GM15510 (cell line): ENCODE results near the gene KSR2.

Experiments
- POLR2A ChIP-seq: IDR thresholded peaks from 3 replicates; pipeline ENCODE4 v1.6.1; 2011; ENCODE audit warnings: borderline replicate concordance; ENCODE audit not compliant: insufficient read length; ENCODE audit errors: extremely low read depth

Gene KSR2

DNA sequence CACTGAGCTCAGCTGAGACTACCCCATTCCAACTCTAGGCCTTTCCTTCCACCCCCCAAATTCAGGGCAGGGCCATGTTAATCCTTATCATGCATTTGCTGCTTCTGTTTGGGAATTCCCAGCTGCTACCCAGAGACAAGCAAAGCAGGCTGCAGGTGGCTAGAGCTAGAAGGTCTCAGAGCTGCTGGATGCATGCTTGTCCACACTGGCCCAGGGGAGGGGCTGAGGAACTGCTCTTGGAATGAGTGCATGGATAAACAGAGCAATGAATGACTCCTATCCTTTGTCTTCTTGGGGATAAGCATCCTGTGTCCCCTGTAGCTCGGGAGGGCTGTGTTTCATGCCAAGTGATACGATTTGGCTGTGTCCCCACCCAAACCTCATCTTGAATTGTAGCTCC, 470.5 kb downstream of the KSR2 start:
- no peak for TF ChIP-seq POLR2A

DNA sequence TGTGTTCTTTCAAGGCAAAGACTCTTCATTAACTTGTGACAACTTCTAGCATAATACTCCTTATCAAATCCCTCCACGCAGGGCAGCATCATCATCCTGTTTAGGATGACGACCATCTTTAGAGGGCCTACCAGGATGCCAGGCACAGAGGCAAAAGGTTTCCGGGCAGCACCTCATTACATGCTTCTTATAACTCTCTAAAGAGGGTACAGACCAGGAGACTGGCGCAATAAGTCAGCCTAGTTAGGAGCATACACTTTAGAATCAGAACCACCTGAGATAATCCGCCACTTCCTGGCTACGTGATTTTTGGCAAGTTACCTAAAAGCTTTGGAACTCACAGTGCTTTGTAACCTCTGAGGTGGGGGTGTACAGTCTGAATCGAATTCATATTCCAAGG, 471.4 kb downstream of the KSR2 start:
- no peak for TF ChIP-seq POLR2A

DNA sequence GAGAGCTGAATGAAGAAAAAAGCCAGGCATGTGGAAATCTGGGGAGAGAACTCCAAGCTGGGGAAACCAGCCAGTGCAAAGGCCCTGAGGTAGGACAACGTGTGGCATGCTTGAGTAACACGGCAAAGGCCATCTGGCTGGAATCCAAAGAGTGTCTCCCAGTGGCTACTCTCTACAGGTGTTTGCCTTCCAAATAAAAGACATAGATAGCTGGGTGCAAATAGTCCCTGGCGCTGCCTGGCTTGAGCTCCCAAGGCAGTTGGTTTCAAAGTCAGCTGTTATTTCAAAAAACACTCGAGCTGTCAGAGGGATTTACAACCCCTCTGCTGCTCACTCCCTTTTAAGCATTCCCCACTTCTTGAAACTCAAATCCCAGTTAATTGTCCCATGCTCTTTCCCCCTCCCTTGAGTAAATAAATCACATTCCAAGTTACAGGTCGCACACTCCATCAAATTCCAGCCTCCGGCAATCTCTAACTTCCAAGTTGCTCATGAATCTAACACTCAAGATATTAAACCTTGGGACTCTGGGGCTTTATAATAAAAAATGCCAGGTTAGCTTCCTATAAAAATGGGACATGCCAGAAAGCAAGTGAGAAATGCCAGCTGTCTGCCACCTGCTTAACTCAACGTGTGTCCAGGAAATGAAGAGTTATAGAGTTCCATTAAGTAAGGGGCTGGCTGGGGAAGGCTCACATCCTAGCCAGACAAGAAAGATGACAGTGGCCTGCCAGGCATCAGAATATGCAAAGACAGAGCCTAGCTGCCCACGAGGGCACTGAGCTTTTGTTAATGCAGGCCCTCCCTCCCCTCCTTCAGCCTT, 473.7 kb downstream of the KSR2 start:
- TF ChIP-seq POLR2A, result no peak

DNA sequence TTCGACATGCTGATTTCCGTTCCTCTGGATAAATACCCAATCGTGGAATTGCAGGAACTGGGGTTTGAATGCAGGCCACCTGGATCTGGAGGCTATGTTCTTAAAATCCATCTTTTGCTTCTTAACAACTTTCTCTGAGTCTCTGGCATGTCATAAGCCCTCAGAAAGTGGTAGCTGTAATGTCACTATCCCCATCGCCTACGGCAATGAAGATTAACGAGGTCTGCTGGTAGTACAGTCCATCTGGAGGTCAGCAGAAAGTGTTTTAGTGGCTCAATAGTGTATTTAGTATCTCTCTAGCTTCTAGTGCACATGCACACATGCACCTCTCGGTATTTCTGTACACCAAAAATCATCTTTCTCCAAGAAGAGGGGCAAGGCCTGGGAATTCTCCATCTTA, 477.1 kb downstream of the KSR2 start:
- TF ChIP-seq POLR2A, result no peak

DNA sequence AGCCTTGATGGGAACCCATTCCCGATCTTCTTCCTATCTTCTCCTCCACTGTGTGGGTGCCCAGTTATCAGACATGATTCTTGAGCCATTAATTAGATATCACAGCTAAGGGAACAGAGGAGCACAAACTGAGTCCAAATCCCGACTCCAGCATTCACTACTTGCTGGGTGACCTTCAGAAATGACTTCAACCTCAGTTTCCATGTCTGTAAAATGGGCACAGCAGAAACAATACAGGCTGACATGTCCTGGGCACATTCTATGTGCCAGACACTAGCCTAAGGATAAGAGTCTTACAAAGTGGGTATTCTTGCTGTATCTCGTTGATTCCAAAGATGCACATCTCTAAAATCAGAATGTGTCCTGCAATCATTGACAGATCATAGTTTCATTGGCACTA, 478.7 kb downstream of the KSR2 start:
- no peak for TF ChIP-seq POLR2A

- no peak for TF ChIP-seq POLR2A
Observed at GRCh38 chr12:117489671-117490070, 479.1 kb downstream of the KSR2 start.

DNA sequence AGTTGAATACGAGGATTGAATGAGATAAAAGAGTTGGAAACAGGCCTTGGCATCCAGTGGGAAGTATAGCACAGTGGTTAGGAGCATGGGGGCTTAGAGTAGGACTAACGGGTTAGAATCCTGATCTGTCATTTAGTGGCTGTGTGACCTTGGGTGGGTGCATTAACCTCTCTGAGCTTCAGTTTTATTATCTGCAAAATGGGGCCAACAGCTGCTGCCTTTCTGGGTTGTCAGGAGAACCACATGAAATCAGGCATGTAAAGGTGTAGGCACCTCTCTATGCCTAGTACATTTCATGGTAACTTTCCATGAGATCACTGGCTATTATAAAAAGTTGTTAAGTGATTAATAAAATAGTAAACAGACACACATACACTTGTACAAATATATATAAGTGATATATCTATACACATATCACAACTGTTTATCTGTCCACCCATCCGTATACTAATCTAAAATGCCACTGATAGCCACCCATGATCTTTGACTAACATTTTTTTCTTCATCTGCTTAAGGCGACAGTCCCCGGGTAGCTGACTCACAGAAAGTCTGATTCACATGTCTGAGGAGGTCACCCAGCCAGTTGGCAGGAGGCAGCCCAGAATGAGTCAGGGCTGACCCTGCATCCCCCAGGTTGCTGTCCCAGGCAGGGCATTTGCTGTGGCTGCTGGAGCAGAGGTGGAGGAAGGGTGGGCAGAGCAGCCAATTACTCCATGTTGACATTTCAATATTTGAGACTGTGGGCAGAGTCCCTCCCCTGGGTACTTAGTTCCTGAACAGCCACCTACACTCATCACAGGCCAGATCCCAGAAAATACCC, 481.7 kb downstream of the KSR2 start:
- TF ChIP-seq POLR2A, result no peak

DNA sequence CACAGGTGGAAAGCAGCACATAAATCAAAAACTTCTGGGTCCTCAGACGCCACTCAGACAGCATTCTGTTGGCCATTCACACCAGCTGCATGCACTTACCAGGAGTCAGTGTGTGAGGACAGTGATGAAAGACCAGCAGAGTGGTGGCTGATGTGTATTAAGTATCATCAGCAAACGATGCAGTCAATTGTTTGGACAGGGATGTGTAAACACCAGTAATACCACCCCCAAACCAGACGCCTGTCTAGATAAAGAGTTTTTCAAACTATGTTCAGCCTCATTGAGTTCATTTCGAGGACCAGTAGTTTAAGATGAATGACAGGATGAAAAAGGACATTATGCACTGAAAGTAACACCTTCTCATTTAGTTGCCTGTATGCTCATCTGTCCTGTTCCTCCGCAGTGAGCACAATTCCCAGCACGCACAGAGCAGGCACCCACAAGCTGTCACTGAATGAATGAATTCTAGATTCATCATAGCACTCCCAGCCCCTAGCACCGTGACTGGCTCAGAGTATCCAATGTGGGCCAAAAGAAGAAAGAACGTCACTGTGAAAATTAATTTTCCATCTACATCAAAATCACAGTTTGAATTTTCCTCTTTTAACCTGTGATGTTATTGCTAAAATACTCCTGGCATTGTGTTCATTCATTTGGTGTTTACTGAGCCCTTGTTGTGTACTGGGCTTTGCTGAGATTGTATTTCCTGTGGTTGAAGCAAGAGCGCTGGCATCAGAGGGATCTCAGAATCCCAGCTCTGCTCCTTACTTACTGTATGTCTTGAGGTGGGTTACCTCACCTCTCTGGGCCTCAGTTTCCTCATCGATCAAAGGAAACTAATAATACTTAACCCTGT, 482.6 kb downstream of the KSR2 start:
- TF ChIP-seq POLR2A, result no peak

DNA sequence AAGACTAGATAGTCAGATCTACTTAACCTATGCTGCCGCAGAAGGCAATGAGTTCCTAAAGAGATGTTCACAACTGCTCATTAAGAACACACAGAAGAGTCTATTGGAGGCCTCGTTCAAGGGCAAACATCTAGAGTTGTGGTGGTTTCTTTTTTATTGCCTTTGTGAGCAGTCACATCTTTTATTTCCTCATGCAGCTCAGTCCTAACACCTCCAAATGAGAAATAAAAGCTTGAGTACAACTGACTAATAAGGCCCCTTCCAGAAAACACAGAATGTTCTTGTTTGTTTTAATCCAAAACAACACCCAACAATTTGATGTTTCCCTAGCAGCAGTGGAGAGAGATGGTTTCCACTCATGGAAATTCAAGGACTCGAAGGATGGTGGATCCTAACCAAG, 483.9 kb downstream of the KSR2 start:
- TF ChIP-seq POLR2A, result no peak

- TF ChIP-seq POLR2A, result no peak
Observed at GRCh38 chr12:117483501-117483900, 485.3 kb downstream of the KSR2 start.

GRCh38 chr12:117481470-117481869, 487.3 kb downstream of the KSR2 start:
- TF ChIP-seq POLR2A, result no peak

GRCh38 chr12:117476341-117476740, 492.4 kb downstream of the KSR2 start:
- no peak for TF ChIP-seq POLR2A

DNA sequence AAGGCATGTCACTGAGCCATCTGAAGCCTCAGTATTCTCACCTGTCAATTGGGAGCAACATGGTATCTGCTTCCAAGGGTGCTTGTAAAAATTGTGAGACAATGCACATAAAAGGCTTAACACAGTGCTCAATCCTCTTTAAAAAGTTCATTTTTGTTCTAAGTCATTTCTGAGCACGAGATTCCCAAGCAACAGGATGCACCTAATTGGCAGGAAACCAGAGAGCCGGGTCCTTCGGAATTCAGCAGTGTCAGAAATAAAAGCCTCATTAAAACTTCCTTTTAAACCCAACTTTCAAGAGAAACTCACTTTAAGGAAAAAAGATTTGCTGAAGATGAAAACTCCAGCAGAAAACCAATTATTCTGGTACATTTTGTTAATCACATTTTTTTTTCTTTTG, 494.9 kb downstream of the KSR2 start:
- no peak for TF ChIP-seq POLR2A

DNA sequence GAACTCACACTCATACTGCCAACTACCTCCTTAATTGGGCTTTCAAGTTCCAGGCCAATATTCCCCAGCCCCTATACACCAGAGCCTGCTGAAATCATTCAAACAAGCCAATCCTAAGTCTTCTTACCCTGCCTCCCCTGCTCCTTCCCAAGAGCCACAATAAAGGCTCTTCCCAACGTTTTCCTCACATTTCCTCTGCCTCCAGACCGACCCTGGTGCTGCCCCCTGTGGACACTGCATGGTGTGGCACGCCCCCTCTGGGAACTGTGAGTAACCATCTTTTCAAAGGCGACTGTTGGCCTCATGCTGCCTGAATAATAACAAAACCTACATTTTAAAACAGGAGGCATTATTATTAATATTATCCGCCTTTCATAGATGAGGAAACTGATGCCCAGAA, 495.8 kb downstream of the KSR2 start:
- TF ChIP-seq POLR2A, result no peak

- TF ChIP-seq POLR2A, result no peak
Observed at GRCh38 chr12:117470804-117471203, 498.0 kb downstream of the KSR2 start.
